Keratinocyte (primary cell): Measurements from ENCODE around the gene SOHLH1. TPM values are rescaled to one million over a fixed set of nuclear protein-coding genes. Genes with fewer than 3 reads are reported as not detected.

Experiments
- DNase-seq: peaks from one replicate; pipeline ENCODE4 v3.0.0-alpha.2; 2011; ENCODE audit warnings: low read depth, missing footprints, low spot score
- FAIRE-seq: peaks from 2 replicates; lab custom pipeline; 2011; peaks lifted over from hg19 to GRCh38; lab: Jason Lieb, UNC
- H2AFZ ChIP-seq: 2 replicates; pipeline ENCODE4 v1.6.0; 2012; ENCODE audit warnings: low read length, control low read depth, inconsistent platforms; ENCODE audit not compliant: control insufficient read depth
- H3K27ac ChIP-seq: 2 replicates; pipeline ENCODE4 v1.5.1; 2011; ENCODE audit warnings: low read length; ENCODE audit not compliant: control insufficient read depth, insufficient read depth
- H3K27me3 ChIP-seq: 3 replicates; pipeline ENCODE4 v1.6.0; 2011; ENCODE audit warnings: low read length; ENCODE audit not compliant: control insufficient read depth, insufficient read depth; ENCODE audit errors: extremely low read depth
- H3K36me3 ChIP-seq, 2 experiments: 2 replicates in 1 of 2; 3 replicates in 1 of 2; pipeline ENCODE4 v1.5.1; 2011; ENCODE audit warnings: low read length in 2 of 2, mild to moderate bottlenecking in 1 of 2; ENCODE audit not compliant: control insufficient read depth in 2 of 2, insufficient read depth in 2 of 2; ENCODE audit errors: extremely low read depth in 1 of 2
- H3K4me1 ChIP-seq: 3 replicates; pipeline ENCODE4 v1.5.1; 2011; ENCODE audit warnings: low read length; ENCODE audit not compliant: control insufficient read depth, insufficient read depth; ENCODE audit errors: extremely low read depth
- H3K4me2 ChIP-seq: 3 replicates; pipeline ENCODE4 v1.6.0; 2011; ENCODE audit warnings: low read depth, low read length; ENCODE audit not compliant: control insufficient read depth, insufficient read depth; ENCODE audit errors: extremely low read depth
- H3K4me3 ChIP-seq, 3 experiments: fragments of 200-600 bp in 1 of 3; sonication (generic) in 1 of 3; 2 replicates in 2 of 3; 3 replicates in 1 of 3; pipeline ENCODE4 v1.5.1; 2011 to 2016; ENCODE audit warnings: low read length in 3 of 3, mild to moderate bottlenecking in 3 of 3, control low read depth in 2 of 3, inconsistent platforms in 1 of 3, low read depth in 1 of 3, mixed read lengths in 1 of 3, mixed run types in 1 of 3, moderate library complexity in 1 of 3; ENCODE audit not compliant: control insufficient read depth in 2 of 3, insufficient read depth in 2 of 3; ENCODE audit errors: extremely low read depth in 1 of 3
- H3K79me2 ChIP-seq: 2 replicates; pipeline ENCODE4 v1.6.0; 2012; ENCODE audit warnings: low read length; ENCODE audit not compliant: control insufficient read depth, insufficient read depth
- H3K9ac ChIP-seq: 3 replicates; pipeline ENCODE4 v1.6.0; 2011; ENCODE audit warnings: low read length; ENCODE audit not compliant: control insufficient read depth, insufficient read depth; ENCODE audit errors: extremely low read depth
- H3K9me1 ChIP-seq: 3 replicates; pipeline ENCODE4 v1.6.0; 2011; ENCODE audit warnings: low read length; ENCODE audit not compliant: control insufficient read depth, insufficient read depth; ENCODE audit errors: extremely low read depth
- H3K9me3 ChIP-seq: 2 replicates; pipeline ENCODE4 v1.5.1; 2012; ENCODE audit warnings: low read depth, low read length; ENCODE audit not compliant: control insufficient read depth
- H4K20me1 ChIP-seq: 3 replicates; pipeline ENCODE4 v1.6.0; 2011; ENCODE audit warnings: low read length; ENCODE audit not compliant: control insufficient read depth, insufficient read depth; ENCODE audit errors: extremely low read depth
- EZH2 ChIP-seq: IDR thresholded peaks from one replicate; pipeline ENCODE4 v1.6.1; 2012; ENCODE audit warnings: inconsistent platforms, mild to moderate bottlenecking, low read length, moderate library complexity
- dilution Hi-C: fragments of 300-500 bp; cut with MboI; formaldehyde crosslinking; loops from one replicate; pipeline ENCODE4 v1.7.0; 2020; ENCODE audit warnings: low sequenced_read_pairs; ENCODE audit not compliant: extremely low pct_ligation_motif_present
- polyA plus RNA-seq, 5 experiments: library from polyadenylated mRNA; depleted of rRNA in 3 of 5; stranded (reverse) in 3 of 5; stranded (forward) in 1 of 5; unstranded in 1 of 5; fragments of >200 nt; gene quantifications; 1 replicate in 1 of 5; 2 replicates in 3 of 5; 3 replicates in 1 of 5; pipeline versions ENCODE4 v1.2.1 to v1.2.3, GENCODE V29; 2011 to 2012; ENCODE audit warnings: missing spikeins in 2 of 5, low read depth in 1 of 5, low replicate concordance in 1 of 5
- TF ChIP-seq, protein P1 (sequence below), 3 experiments: IDR thresholded peaks in 1 of 3; conservative IDR thresholded peaks in 1 of 3; optimal IDR thresholded peaks in 1 of 3; 2 replicates in 2 of 3; 3 replicates in 1 of 3; pipeline versions ENCODE3 to v1.5.1; 2011; ENCODE audit warnings: low read length in 3 of 3, mild to moderate bottlenecking in 3 of 3, moderate library complexity in 2 of 3, control low read depth in 1 of 3, inconsistent platforms in 1 of 3; ENCODE audit not compliant: insufficient read depth in 2 of 3; ENCODE audit errors: extremely low read depth in 1 of 3

SOHLH1 gene
- polyA plus RNA-seq, 1 donor (not counting 4 experiments of a cell fraction or from before 2014, with no cell fraction given) = not detected

DNA sequence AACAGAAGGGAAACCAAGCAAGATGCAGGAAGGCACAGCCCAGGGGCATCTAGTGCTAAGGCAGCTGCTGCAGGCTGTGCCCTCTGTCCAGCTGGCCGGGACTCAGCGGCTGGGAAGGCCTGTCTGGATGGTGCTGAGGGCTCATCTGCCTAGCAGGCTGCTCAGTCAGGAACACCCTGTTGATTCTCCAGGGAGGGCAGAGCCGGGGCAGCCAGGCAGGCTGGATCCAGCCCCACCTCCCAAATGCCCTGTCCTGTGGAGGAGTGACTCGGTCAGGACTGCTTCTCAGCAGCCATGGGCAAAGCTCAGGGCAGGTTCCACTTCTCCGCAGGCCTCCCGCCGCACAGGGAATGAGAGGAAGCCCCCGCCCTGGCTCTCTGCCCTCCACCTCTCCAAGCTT, 44.0 kb downstream of the SOHLH1 start:
- no peaks in the 10 kb centered on the region for H3K27me3 ChIP-seq
- DNase-seq = no peak
- H3K9me3 ChIP-seq = peaks cover 3% of the 10 kb centered on the region
- H3K4me2 ChIP-seq = no peak overlapping the region
- H4K20me1 ChIP-seq = no peaks in the 10 kb centered on the region
- no peak for FAIRE-seq
- no peak overlapping the region for H3K4me3 ChIP-seq
- H3K4me1 ChIP-seq = no peaks in the 10 kb centered on the region
- no peaks in the 10 kb centered on the region for H3K36me3 ChIP-seq
- no peaks in the 10 kb centered on the region for H3K79me2 ChIP-seq
- H3K9me1 ChIP-seq = no peaks in the 10 kb centered on the region
- dilution Hi-C loops = no loop called here
- H2AFZ ChIP-seq = no peak overlapping the region
- TF ChIP-seq, protein P1, sequence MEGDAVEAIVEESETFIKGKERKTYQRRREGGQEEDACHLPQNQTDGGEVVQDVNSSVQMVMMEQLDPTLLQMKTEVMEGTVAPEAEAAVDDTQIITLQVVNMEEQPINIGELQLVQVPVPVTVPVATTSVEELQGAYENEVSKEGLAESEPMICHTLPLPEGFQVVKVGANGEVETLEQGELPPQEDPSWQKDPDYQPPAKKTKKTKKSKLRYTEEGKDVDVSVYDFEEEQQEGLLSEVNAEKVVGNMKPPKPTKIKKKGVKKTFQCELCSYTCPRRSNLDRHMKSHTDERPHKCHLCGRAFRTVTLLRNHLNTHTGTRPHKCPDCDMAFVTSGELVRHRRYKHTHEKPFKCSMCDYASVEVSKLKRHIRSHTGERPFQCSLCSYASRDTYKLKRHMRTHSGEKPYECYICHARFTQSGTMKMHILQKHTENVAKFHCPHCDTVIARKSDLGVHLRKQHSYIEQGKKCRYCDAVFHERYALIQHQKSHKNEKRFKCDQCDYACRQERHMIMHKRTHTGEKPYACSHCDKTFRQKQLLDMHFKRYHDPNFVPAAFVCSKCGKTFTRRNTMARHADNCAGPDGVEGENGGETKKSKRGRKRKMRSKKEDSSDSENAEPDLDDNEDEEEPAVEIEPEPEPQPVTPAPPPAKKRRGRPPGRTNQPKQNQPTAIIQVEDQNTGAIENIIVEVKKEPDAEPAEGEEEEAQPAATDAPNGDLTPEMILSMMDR (optimal IDR thresholded peaks at IDR 0.05 in 1 of 3, IDR thresholded peaks at IDR 0.05 in 1 of 3, conservative IDR thresholded peaks at IDR 0.05 in 1 of 3; ENCODE audit: extremely low read depth in 1 of 3, insufficient read depth in 2 of 3, low read length in 3 of 3) = no peak
- no peak for TF ChIP-seq EZH2
- H3K9ac ChIP-seq = no peak overlapping the region
- H3K27ac ChIP-seq = no peak overlapping the region

DNA sequence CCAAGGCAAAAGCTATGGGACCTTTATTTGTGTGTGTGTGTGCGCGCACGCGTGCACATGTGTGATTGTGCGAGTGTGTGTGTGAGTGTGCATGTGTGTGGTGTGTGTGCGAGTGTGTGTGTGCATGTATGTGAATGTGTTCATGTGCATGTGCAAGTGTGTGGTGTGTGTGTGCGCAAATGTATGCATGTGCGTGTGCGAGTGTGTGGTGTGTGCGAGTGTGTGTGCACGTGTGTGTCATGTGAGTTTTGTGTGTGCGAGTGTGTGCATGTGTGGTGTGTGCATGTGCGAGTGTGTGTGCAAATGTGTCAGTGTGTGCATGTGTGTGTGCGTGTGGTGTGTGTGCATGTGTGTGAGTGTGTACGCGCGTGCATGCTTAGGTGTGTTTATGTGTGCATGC, 48.9 kb downstream of the SOHLH1 start:
- H3K4me3 ChIP-seq = no peak overlapping the region
- H3K36me3 ChIP-seq = no peaks in the 10 kb centered on the region
- no peaks in the 10 kb centered on the region for H3K9me1 ChIP-seq
- H4K20me1 ChIP-seq = no peaks in the 10 kb centered on the region
- dilution Hi-C loops = no loop called here
- peaks cover 4% of the 10 kb centered on the region for H3K9me3 ChIP-seq
- H2AFZ ChIP-seq = no peak overlapping the region
- FAIRE-seq (no peak), DNase-seq (no peak)
- no peaks in the 10 kb centered on the region for H3K27me3 ChIP-seq
- H3K4me1 ChIP-seq = no peaks in the 10 kb centered on the region
- no peaks in the 10 kb centered on the region for H3K79me2 ChIP-seq
- H3K4me2 ChIP-seq = no peak overlapping the region
- H3K27ac ChIP-seq = no peak overlapping the region
- TF ChIP-seq EZH2 = no peak
- TF ChIP-seq, protein P1 (optimal IDR thresholded peaks at IDR 0.05 in 1 of 3, IDR thresholded peaks at IDR 0.05 in 1 of 3, conservative IDR thresholded peaks at IDR 0.05 in 1 of 3; ENCODE audit: extremely low read depth in 1 of 3, insufficient read depth in 2 of 3, low read length in 3 of 3) = no peak
- no peak overlapping the region for H3K9ac ChIP-seq
